Stimulated activated CD4-positive, alpha-beta T cell treated with anti-CD3 and anti-CD28 coated beads, Interleukin-4, amount 100 ng/mL, for 48 hours (primary cell): Measurements from ENCODE around the gene COG6.

Experiments used
- DNase-seq, 2 donors: peaks; one replicate each; pipeline ENCODE4 v3.0.0-alpha.2; 2020; ENCODE audit warnings: low read depth in 2 of 2

The COG6 gene

DNA sequence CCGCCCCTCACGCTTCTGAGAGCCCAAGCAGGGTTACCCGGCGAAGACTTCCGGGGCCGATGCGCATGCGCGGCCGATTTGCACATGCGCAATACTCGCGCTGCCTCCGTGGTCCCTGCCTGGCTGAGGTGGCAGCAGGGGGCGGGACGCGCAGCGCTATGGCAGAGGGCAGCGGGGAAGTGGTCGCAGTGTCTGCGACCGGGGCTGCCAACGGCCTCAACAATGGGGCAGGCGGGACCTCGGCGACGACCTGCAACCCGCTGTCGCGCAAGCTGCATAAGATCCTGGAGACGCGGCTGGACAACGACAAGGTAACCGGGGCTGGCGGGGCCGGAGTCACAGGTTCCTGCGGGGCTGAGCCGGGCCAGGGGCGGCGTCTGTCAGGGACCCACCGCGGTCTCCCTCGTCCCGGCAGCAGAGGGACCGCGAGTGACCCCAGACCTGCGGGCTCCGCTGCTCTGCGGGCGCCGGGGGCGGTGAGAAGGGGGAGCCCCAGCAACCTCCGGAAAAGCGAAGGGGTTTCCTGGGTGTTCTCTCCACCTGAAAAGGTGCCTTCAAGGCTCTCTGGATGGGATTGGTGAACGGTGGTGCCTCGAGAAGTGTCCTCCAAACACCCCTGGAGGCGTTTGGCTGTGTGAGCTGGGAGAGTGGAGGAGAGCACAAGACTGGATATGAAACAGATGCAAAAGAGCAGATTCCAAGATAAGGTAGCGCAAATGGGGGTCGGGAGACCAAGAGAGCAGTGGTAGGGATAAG, at the start of gene COG6:
Gene COG6 (plus strand): TSS at position 94 of the 756 bp plus-strand sequence. CDS start 65 bp downstream, at position 159.
- peak; percentile 88 to 90 for DNase-seq

DNA sequence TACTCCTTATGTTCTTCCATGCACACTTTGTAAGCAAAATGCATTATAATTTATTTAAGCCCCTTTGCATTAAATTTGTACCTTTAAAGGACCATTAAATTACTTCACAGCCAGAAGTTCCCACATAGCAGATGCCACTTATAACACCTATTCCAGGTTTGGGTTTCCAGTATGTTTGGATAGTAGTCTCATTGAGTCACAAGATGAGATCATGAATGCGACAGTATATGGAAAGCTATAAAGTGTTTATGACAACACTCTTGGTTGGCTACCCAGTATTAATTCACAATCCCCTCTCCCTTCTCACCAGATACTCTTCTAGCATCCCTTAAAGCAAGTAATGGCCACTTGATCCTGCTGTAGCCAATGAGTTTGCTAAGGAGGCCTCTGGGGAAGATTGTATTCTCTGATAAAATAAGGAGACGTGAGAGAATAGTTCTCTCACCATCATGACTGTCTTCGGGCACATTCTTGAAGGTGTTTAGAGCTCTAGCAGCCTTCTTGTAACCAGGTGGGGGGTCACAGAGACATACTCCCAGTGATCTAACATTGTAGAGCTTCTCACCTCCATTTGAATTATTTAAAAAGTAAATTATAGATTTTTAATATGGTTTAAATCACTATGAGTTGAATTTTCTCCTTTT, 49.7 kb upstream of the COG6 start:
- DNase-seq = no peak

DNA sequence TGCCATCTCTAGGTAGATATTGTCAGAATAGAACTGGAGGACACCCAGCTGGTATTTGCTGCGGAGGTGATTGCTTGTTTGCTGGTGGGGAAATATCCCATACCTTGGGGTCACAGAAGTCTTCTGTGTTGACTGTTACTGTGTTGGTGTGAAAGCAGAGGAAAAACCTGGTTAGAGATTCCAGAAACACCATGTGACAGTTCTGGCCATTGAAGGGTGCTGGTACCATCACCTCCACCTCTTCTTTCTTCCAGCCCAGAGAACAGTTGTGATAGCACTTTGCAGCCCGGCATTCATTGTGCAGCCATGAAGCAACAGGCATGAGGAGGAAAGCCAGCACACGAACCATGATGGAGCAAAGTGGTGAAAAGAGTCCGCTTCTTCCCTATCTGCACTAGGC, 47.6 kb upstream of the COG6 start:
- no peak for DNase-seq

DNA sequence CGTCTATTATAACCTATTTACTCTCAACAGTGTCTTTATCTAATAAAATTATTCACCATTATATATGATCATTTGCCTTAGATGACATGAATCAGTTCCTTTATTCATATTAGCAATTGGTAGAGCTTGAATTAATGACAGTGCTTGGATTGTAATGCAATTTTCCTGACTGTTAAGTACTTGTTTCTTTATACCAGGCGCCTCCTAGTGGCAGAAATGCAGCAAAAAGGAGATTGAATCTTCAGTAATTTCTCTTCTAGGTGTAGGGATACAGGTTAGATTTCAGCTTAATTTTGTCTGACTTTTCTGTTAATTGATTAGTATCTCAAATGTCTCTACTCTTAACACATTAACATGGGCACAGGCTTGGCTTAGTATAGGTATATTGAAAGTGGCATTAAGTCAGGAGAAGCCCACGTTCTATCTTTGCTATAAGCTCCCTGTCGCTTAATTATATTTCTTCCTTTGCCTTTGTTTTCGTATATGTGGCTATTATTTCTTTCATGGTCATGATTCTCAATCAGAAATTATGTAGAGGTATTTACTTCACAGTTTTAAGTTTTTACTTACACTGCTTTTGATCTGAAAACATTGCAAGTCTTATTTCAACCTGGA, 43.3 kb upstream of the COG6 start:
- peak; percentile 43 to 48 for DNase-seq

DNA sequence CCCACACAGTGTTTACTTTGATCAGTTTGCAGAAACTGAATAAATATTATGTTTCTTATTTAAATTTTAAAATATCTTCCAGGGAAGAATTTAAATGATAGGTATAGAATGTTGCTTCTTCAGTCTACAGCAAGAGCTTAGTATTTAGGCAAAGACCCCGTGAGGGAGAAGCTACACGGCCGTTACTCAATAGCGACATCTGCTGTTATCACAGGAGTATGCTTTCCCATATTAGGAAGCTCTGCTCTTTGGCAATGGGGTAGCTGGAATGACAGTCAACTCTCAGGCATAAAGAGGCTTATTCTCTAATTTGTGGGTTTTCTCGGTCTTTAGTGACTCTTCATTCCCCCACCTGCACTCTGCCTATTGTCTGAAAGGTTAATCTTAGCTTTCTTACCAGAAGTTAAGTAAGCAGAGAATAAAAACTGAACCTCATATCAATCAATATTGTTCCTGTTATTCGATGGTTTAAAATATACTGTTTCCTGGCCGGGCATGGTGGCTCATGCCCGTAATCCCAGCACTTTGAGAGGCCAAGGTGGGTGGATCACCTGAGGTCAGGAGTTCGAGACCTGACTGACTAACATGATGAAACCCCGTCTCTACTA, 39.3 kb upstream of the COG6 start:
- peak in 1 of 2 donors; percentile 30 for DNase-seq

DNA sequence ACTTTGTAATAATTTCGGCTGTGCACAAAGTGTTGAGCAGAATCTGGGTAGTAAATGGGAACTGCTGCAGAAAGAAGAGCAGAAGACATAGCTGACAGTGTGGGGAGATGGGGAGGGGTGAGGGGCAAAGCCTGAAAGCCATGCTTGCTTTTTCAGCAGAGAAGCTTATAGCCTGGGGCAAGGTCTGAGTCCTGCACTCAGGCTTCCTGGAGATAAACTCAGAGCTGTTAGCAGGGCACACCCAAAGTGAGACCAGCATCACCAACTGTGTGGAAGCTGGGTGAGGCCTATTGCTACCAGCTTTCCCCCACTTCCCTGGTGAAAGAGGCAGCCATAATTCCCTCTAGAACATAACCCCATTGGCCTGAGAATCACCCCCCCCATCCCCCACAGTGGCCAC, 36.9 kb upstream of the COG6 start:
- no peak for DNase-seq

DNA sequence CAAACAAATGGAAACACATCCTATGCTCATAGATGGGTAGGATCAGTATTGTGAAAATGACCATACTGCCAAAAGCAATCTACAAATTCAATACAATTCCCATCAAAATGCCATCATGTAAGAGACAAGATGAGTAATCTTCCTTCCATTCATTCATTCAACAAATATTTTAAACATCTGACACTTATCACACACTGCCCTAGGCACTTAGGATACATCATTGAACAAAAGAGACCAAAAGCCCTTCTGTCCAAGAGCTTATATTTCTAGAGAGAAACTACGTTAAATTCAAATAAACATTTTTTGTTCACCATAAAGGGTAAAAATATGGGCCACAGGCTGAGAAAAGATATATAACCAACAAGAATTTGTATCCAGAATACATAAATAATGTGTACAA, 32.0 kb upstream of the COG6 start:
- no peak for DNase-seq

DNA sequence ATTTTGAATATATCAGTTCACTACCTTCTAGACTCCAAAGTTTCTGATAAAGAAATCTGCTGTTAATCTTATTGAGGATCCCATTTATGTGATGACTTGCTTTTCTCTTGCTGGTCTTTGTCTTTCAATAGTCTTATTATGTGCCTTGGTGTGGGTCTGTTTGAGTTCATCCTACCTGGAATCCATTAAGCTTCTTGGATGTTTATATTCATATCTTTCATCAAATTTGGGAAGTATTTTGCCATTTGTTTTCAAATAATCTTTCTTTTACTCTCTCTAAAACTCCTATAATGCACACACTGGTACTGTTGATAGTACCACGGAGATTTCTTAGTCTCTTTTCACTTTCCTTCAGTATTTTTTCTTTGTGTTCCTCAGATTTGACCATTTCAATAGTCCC, 24.2 kb upstream of the COG6 start:
- no peak for DNase-seq

DNA sequence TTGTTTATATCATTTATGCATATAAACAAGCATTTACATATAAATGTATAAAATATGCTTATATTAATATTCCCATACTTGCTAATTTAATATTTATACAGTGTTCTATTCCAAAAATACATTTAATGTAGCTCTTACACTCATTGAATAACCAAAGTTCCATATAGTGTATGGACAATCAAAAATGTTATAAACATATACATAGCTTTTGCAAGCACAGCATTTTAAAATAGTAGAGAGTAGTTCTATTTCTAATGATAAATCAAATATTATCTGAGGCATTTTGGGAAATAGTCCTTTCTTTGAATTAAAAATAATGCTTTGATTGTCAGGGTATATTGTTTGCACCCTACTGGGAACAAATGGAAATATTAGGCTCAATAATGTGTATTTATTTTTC, 22.5 kb upstream of the COG6 start:
- DNase-seq = no peak

DNA sequence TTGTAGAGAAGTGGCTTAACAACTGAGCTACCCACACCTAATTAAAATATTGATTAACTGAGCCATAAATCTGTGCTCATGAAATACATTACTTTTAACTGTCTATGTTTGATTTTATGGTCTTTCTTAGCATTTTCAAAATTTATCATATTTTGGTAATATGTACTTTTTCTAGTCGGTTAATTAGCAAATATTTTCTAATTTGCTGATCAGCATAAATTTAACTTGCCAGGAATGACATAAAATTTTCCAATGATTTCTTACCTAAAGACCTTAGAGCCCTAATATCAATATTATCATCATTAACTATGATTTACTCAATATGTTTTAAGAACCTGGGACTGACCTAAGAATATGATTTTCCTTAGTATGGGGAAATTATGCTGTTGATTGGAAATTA, 19.9 kb upstream of the COG6 start:
- no peak for DNase-seq

DNA sequence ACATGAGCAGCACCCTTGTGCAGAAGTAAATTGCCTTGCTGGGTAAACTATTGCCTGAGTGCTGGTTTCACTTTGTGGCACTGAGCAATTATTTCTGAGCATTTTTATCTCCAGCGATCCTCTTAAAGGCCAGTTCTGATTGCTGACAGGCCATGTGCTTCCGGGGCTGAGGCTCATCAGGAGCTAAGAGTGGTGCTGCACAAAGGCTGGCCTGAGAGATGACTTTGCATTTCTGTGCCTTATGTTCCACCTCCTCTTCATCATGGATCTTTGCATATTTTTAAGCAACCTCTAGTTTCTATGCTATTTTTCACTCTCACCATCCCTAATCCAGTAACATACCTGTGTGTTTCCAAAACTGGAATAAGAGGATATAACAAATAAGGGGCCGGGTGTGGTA, 17.6 kb upstream of the COG6 start:
- no peak for DNase-seq

DNA sequence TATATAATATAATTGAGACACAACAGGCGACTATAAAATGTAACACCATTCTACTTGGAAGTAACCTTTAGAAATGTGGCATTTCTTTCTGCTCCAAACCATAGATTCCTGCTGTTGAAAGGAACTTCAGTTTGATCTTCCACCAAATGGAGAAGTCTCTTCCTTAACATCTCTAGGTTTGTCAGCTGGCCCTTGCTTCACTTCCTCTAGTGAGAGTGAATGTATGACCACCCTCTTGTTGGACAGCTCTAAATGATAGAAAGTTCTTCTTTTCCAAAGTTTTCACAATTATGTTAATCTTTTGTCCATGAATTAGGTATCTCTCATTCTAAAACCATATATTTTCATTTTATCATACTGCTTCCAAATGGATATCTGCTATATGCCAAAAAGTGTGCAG, 13.8 kb upstream of the COG6 start:
- DNase-seq = no peak

DNA sequence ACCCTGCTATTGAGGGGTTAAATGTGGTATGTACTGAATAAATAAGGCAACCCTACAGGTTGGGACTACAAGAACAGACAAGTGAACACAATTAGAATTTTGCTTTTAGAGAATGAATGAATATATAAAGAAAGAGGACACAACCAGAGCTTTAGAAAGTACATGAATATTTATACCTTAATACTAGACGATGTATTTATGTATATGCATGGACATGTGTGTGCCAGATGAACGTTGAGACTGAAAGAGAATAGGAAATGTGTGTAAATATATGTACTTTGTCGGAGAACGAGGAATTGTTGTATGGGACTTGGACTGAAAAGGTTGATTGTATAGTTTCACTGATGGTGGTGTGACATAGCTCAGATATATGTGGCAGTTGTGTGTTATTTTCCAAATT, 9.3 kb upstream of the COG6 start:
- no peak for DNase-seq

DNA sequence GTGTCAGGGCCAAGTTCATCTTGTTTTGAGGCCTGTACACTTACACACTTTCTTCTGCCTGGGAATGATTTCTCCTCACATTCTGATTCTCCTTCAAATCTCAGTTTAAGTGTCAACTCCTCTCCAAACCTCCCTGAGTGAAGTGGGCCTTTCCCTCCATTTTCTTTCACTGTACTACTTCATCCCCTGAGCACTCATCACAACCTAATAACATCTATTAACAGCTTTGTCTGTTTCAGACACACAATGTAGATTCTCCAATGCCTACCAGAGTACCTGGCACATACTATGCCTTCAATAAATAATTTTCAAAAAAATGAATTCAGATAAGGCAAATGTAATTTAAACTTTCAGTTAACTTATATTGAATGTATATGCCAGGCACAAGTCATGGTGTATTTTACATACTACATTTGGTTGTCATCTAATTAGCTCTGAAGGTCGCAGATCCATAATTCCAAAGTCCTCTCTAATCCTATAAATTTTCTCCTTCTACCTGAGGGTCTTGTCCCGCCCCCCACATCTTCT, 357 bp upstream of the COG6 start:
- DNase-seq = no peak

DNA sequence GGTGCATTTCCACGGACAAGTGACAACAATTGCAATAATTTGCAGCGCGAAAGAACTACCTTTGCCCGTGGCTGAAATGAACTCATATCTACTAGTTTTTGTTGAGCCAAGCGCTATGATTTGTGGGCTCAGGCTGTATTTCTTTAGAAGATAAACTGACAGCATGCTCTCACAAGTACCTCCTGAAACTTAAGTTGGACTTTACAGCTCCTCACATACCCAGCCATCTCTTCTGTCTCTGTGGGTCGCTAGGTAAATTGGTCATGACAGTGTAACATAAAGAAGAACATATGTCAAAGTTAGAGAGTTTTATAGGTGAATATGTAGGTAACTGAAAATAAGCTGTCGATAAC, 839 bp downstream of the COG6 start:
- no peak for DNase-seq

DNA sequence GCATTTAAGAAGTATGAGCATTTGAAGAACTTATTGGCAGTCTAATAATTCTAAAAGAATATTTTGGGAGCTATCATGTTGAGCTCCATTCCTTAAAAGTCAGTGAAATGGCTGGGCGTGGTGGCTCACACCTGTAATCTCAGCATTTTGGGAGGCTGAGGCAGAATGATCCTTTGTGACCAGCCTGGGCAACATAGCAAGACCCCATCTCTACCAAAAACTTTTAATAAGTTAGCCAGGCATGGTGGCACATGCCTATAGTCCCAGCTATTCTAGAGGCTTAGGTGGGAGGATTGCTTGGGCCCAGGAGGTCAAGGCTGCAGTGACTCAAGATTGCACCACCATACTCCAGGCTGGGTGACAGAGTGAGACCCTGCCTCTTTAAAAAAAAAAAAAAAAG, 8.0 kb downstream of the COG6 start:
- no peak for DNase-seq

DNA sequence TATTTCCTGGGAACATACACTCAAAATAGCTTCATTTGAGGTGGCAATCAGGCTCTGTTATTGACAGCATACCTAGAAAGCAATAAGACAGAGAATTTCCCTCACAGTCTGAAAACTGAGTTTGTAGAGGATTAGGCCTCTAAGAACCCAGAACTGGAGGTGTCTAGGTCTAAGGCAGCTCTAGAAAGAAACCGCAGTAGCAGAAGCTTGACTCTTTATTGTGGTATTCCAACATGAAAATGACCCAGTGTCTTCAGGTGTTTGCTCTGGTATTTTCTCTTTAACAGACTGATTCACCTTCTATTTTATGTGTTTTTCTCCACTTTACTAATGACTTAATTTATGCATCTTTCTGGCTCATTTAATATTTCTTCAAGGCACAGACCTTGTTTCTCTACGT, 8.5 kb downstream of the COG6 start:
- no peak for DNase-seq

DNA sequence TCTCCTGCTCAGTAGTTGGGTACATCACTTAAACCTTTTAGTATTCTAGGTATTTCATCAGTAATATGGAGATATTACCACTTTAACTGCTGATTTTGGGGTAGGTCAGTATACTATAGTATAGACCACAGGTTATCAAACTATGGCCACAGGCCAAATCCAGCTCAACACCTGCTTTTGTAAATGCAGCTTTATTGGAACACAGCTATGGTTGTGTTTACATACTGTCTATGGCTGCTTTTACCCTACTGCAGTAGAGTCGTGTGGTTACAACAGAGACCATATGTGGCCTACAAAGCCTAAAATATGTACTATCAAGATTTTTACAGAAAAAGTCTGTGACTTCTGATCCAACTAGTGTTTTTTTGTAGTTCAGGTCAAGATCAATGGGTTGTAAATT, 10.3 kb downstream of the COG6 start:
- no peak for DNase-seq

DNA sequence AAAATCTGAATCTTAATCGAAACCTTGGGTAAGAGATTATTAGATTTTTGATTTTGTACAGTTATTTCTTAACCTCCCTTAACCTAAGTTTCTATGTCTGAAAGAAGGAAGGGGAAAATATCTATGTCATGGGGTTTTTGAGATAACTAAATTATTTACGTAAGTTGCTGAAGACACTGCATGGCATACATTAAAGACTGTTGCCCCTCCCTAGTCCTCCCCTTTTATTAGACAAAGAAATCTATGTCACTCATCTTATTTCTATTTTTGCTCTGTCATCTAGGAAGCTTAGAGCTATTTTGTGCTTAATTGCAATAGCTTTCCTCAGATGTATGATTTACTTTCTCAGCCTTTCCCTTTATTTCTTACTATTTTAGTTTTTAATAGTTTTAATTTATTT, 15.0 kb downstream of the COG6 start:
- no peak for DNase-seq

DNA sequence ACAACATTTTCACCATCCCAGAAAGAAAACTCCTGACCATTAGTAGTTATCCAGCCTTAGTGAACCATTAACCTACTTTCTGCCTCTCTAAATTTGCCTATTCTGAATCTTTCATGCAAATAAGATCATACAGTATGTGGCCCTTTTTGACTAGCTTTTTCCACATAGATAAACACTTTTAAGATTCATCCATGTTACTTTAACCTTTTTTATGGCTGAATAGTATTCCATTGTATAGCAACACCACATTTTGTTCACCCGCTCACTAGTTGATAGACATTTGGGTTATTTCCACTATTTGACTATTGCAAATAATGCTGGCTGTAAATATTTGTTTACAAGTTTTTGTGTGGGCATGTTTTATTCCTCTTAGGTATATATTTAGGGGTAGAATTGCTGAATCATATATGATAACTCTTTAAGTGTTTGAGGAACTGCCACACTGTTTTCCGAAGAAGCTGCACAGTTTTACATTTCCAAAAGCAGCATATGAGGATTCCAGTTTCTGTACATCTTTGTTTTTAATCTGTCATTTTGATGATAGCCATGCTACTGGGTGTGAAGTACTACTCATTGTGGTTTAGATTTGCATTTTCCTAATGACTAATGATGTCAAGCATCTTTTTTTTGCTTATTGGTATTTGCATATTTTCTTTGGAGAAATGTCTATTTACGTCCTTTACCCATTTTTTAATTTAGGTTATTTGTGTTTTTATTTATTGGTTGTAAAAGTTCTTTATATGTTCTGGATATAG, 17.1 kb downstream of the COG6 start:
- DNase-seq = no peak

DNA sequence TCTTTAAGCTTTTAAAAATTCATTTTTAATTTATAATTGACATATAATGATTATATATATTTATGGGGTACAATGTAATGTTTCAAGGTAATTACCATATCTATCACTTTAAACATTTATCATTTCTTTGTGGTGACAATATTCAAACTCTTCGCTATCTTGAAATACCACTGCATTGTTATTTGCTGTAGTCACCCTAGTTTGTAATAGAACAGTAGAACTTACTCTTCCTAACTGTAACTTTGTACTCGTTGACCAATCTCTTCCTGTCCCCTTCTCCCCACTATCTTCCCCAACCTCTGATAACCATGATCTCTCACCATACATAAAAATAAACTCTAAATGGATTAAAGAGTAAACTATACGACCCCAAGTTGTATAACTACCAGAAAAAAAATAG, 20.4 kb downstream of the COG6 start:
- DNase-seq = no peak

DNA sequence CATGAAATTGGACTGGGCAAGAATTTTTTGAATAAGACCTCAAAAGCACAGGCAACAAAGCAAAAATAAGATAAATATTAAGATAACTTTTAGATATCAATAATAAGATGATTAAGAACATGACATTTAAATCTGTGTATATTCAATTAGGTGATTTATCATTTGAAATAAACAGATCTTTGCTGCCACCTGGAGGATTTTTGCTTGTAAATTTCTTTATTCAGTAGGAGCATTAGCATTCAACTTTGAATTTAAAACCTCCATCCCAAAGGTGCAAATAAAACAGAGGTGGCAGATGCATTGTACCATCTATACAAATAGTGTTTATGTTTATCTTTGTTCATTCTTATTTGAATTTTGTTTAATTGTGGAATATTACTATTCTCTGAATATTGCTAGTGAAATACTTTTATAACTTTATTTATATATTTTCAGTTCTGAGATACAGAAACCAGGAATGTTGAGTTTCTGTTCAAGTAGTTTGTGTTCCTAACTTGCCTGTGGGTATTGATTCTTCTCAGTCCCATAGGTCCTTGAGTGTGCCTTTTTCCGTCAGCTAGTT, 20.9 kb downstream of the COG6 start:
- no peak for DNase-seq
